ENCODE data around the gene SMPDL3B. TPM values are rescaled to one million over a fixed set of nuclear protein-coding genes. Genes with fewer than 3 reads are reported as not detected.
"Not testable (repeated sequence)": the region's sequence is repeated elsewhere in the genome, so short reads cannot be mapped to it uniquely, and the experiment has no call there.

SMPDL3B gene
- total RNA-seq, 4 donors from 2014 or later = not detected

GRCh38 chr1:27981145-27981544 lies 46.3 kb downstream of the SMPDL3B start:
- TF ChIP-seq EP300 (IDR thresholded peaks at IDR 0.05) = no peak
- TF ChIP-seq CTCF (IDR thresholded peaks at IDR 0.05) = no peak
- TF ChIP-seq POLR2A (IDR thresholded peaks at IDR 0.05) = no peak
- Histone ChIP-seq H3K36me3 (peaks cover 0 to 39% (median 3%) of the 10 kb centered on the region in 3 donors), H3K4me1 (peaks cover 0 to 5% (median 2%) of the 10 kb centered on the region in 4 donors), H3K27ac (no peak overlapping the region), H3K27me3 (no peaks in the 10 kb centered on the region), H3K9me3 (no peaks in the 10 kb centered on the region), H3K4me3 (no peak overlapping the region)
- DNase-seq (ENCODE audit: low spot score in 2 of 2) = no peak
- WGBS, 2 donors = 76 to 79% methylated on average over 3 of the region's 3 CpGs

GRCh38 chr1:27990920-27991537 lies 56.2 kb downstream of the SMPDL3B start:
- 98 to 99% methylated on average over 3 of the region's 3 CpGs for WGBS, 2 donors
- no peak overlapping the region for H3K4me3 ChIP-seq
- no peaks in the 10 kb centered on the region for H3K27me3 ChIP-seq
- no peaks in the 10 kb centered on the region for H3K9me3 ChIP-seq
- DNase-seq (ENCODE audit: low spot score in 2 of 2) = no peak
- TF ChIP-seq CTCF (IDR thresholded peaks at IDR 0.05) (no peak), POLR2A (IDR thresholded peaks at IDR 0.05) (no peak), EP300 (IDR thresholded peaks at IDR 0.05) (no peak)
- H3K27ac ChIP-seq = no peak overlapping the region
- peaks cover 2 to 94% (median 13%) of the 10 kb centered on the region in 3 donors for H3K36me3 ChIP-seq
- H3K4me1 ChIP-seq = no peaks in the 10 kb centered on the region

- WGBS, 2 donors = 66% methylated on average over 6 of the region's 6 CpGs
- no peak for DNase-seq (ENCODE audit: low spot score in 2 of 2)
- H3K36me3 ChIP-seq = peaks cover 2 to 94% (median 22%) of the 10 kb centered on the region in 3 donors
- H3K27ac ChIP-seq = no peak overlapping the region
- H3K4me1 ChIP-seq = no peaks in the 10 kb centered on the region
- TF ChIP-seq POLR2A (IDR thresholded peaks at IDR 0.05) (no peak), EP300 (IDR thresholded peaks at IDR 0.05) (no peak), CTCF (IDR thresholded peaks at IDR 0.05) (no peak)
- no peaks in the 10 kb centered on the region for H3K27me3 ChIP-seq
- H3K4me3 ChIP-seq = no peak overlapping the region
- H3K9me3 ChIP-seq = no peaks in the 10 kb centered on the region
These were observed 57.5 kb downstream of the SMPDL3B start for GRCh38 chr1:27992276-27992675.

- no peaks in the 10 kb centered on the region for H3K9me3 ChIP-seq
- no peaks in the 10 kb centered on the region for H3K4me1 ChIP-seq
- no peak for DNase-seq (ENCODE audit: low spot score in 2 of 2)
- no peak overlapping the region for H3K27ac ChIP-seq
- TF ChIP-seq CTCF (IDR thresholded peaks at IDR 0.05) (no peak), EP300 (IDR thresholded peaks at IDR 0.05) (no peak), POLR2A (IDR thresholded peaks at IDR 0.05) (no peak)
- WGBS, 2 donors = 58 to 71% methylated on average over 3 of the region's 3 CpGs
- H3K4me3 ChIP-seq = no peak overlapping the region
- no peaks in the 10 kb centered on the region for H3K27me3 ChIP-seq
- peaks cover 2 to 94% (median 28%) of the 10 kb centered on the region in 3 donors for H3K36me3 ChIP-seq
These were observed 58.4 kb downstream of the SMPDL3B start for GRCh38 chr1:27993241-27993640.

GRCh38 chr1:27994060-27994459 lies 59.3 kb downstream of the SMPDL3B start:
- 65 to 78% methylated on average over 1 of the region's 1 CpG for WGBS, 2 donors
- DNase-seq (ENCODE audit: low spot score in 2 of 2) = no peak
- no peaks in the 10 kb centered on the region for H3K9me3 ChIP-seq
- H3K27me3 ChIP-seq = no peaks in the 10 kb centered on the region
- H3K36me3 ChIP-seq = peaks cover 2 to 94% (median 29%) of the 10 kb centered on the region in 3 donors
- TF ChIP-seq POLR2A (IDR thresholded peaks at IDR 0.05) = no peak
- no peak for TF ChIP-seq EP300 (IDR thresholded peaks at IDR 0.05)
- TF ChIP-seq CTCF (IDR thresholded peaks at IDR 0.05) = no peak
- H3K4me1 ChIP-seq = no peaks in the 10 kb centered on the region
- H3K4me3 ChIP-seq = no peak overlapping the region
- H3K27ac ChIP-seq = no peak overlapping the region

- not testable (repeated sequence) for H3K4me1 ChIP-seq; H3K4me3 ChIP-seq; H3K27me3 ChIP-seq; H3K27ac ChIP-seq; H3K9me3 ChIP-seq; DNase-seq (ENCODE audit: low spot score in 2 of 2)
- H3K36me3 ChIP-seq = peaks cover 2 to 94% (median 27%) of the 10 kb centered on the region in 3 donors
- 95 to 96% methylated on average over 6 of the region's 6 CpGs for WGBS, 2 donors
These were observed 59.7 kb downstream of the SMPDL3B start for GRCh38 chr1:27994526-27994925.

Measured in tibial nerve (tissue), 4 donors.